Hindlimb muscle (tissue), 1 donor: ENCODE measurements around the gene PRKAG1. TPM values are rescaled to one million over a fixed set of nuclear protein-coding genes. Genes with fewer than 3 reads are reported as not detected.
A peak's percentile ranks its signal among the peaks of the same experiment; 100 is the strongest.

ENCODE experiments used
- DNase-seq: peaks from one replicate; pipeline ENCODE4 v3.0.0-alpha.2; 2013
- polyA plus RNA-seq: library from polyadenylated mRNA; unstranded; fragments of 120-200 nt; gene quantifications from one replicate; pipeline ENCODE4 v1.2.1, GENCODE V29; 2013; ENCODE audit not compliant: insufficient read length

PRKAG1 gene
- polyA plus RNA-seq, 1 donor = 57.6 TPM

- no peak for DNase-seq
Measured at GRCh38 chr12:49000346-49000745, 18.2 kb downstream of the PRKAG1 start.

GRCh38 chr12:48999371-49000131 is 19.0 kb downstream of the PRKAG1 start, which contains the start of gene DDN:
DDN (minus strand) TSS chr12:48999375; CDS start chr12:48999287, 88 bp downstream.
- no peak for DNase-seq

GRCh38 chr12:48998497-48999353 is 19.9 kb downstream of the PRKAG1 start:
- no peak for DNase-seq

- DNase-seq = no peak
Measured at GRCh38 chr12:48997719-48998496, 20.7 kb downstream of the PRKAG1 start.

- peak; percentile 82 for DNase-seq
Measured at GRCh38 chr12:48996794-48997718, 21.5 kb downstream of the PRKAG1 start.

GRCh38 chr12:48995086-48995879 is 23.3 kb downstream of the PRKAG1 start:
- DNase-seq = peak; percentile 80

GRCh38 chr12:48994224-48995085 is 24.1 kb downstream of the PRKAG1 start:
- DNase-seq = no peak

- no peak for DNase-seq
Measured at GRCh38 chr12:48993787-48994186, 24.8 kb downstream of the PRKAG1 start.

- no peak for DNase-seq
Measured at GRCh38 chr12:48991247-48992050, 27.1 kb downstream of the PRKAG1 start.

- no peak for DNase-seq
Measured at GRCh38 chr12:48990552-48990951, 28.0 kb downstream of the PRKAG1 start.

- no peak for DNase-seq
Measured at GRCh38 chr12:48988030-48988649, 30.4 kb downstream of the PRKAG1 start.

- no peak for DNase-seq
Measured at GRCh38 chr12:48986720-48987291, 31.8 kb downstream of the PRKAG1 start.

- no peak for DNase-seq
Measured at GRCh38 chr12:48985901-48986300, 32.7 kb downstream of the PRKAG1 start.

- no peak for DNase-seq
Measured at GRCh38 chr12:48985475-48985897, 33.1 kb downstream of the PRKAG1 start.

- DNase-seq = no peak
Measured at GRCh38 chr12:48982397-48983080, 36.0 kb downstream of the PRKAG1 start.

GRCh38 chr12:48981757-48982157 is 36.8 kb downstream of the PRKAG1 start:
- DNase-seq = no peak
